IPS-NIHi7 (cell line): ENCODE measurements around the gene MRPL24.
"Not testable (repeated sequence)": the region's sequence is repeated elsewhere in the genome, so short reads cannot be mapped to it uniquely, and the experiment has no call there.

Experiments used
- DNase-seq: peaks from one replicate; pipeline ENCODE4 v3.0.0; 2012; ENCODE audit warnings: mixed read lengths; ENCODE audit errors: extremely low spot score

Gene MRPL24

DNA sequence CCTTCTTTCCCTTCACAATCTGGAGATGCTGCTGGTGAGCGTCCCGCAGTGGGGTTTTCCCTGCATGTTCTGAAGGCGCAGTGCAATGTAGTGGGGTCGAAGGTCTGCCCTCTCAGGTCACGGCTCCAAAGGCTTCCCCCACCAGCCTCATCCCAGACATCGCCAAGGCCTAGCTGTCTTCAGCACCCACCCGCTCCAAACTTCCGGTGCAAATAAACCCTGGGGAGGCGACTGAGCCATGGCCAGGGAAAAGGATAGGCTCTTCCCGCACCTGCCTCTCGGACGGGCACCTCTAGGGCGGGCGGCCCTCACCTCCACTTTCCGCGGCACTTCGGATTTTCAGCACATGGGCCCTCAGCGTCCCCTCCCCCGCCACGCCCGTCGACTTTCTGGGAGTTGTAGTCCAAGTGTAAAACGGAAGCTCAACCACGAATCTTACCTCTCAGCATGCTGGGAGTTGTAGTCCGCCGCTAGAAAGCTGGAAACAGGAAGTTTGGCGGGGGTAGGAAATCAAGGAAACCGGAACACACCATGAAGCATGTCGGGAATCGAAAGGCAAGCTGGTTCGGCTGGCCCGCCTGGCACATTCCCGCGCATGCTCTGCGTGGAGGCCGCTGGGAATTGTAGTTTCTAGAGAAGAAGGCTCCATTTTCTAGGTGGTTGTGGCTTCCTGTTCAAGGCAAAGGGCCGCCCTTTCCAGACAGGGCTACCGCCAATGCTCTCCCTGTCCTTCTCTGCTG is at the start of gene MRPL24:
Gene MRPL24 (minus strand): TSS at position 348 of the 740 bp plus-strand sequence. CDS start 2,384 bp downstream, outside the sequence.
- peak; percentile 89 for DNase-seq

- no peak for DNase-seq
Measured at GRCh38 chr1:156789621-156790318, 48.9 kb upstream of the MRPL24 start.

- no peak for DNase-seq
Measured at GRCh38 chr1:156788136-156788535, 47.2 kb upstream of the MRPL24 start.

DNA sequence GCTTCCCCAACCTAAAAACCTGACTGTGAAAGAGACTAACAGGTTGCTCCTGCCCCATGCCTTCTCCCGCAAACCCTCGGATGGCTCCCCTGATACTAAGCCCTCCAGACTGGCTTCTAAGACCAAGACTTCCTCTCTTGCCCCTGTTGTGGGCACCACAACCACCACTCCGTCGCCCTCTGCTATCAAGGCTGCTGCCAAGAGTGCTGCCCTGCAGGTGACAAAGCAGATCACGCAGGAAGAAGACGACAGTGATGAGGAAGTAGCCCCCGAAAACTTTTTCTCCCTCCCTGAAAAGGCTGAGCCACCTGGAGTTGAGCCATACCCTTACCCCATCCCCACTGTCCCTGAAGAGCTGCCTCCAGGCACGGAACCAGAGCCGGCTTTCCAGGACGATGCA is 45.8 kb upstream of the MRPL24 start:
- DNase-seq, result no peak

DNA sequence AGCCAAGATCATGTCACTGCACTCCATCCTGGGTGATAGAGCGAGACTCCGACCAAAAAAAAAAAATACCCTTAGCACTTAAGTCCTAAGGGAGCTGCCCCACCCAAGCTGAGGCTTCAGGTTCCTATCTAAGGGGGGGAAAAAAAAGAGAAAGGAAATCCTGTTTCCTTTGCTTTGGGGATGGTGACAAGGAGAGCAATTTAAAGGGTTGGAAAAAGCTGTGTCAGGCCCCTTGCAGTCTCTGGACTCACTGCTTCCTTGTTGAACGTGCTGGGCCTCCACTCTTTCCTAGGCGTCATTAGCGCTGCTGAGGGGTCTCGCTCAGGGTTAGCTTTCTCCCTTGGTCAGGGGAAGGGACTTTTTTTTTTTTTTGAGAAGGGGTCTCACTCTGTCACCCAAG is 44.6 kb upstream of the MRPL24 start:
- DNase-seq, result no peak

DNA sequence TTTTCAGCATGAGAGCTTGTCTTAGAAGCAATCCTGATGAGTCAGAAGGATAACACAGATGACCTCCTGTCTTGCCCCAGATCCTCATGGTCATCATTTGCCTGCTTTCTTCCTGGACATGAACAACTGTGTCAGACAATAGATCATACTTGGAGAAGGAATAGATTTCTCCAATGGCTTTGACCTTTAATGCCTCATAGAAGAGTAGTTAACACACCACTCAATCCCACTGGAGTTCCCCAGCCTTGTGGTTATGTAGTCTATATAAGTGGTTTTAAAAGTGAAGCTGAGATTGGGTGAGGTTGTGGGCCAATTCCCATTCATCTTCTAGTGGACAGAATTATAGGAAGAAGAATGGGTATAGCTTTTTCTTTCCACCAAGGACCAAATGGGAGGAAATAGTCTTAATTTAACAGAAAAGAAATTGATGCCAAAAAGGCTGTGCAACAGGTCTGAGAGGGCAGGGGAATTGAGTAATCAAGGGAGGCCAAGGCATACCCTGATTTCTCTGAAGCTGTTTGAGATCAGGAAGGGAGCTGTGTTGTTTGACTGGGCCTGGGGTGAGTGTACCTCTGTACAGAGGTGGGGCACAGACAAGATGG is 40.8 kb upstream of the MRPL24 start:
- DNase-seq, result no peak

DNA sequence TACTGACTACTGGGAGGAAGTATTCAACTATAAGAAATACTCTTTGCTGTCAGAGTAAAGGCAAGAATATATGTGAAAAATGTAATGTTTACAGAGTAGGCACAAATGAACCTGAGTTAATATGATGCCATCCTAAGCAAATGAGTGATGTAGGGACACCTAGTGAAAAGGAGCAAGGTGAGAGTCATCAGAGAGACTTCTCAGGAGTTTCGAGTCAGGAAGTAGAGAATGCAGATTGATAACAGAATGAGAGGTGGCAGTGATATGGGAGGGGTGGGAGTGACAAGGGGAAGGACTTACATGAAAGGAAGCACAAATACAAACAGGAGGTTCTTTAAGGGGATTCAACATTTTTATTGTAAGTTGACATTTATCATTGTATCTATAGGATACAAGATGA is 36.7 kb upstream of the MRPL24 start:
- DNase-seq, result no peak

DNA sequence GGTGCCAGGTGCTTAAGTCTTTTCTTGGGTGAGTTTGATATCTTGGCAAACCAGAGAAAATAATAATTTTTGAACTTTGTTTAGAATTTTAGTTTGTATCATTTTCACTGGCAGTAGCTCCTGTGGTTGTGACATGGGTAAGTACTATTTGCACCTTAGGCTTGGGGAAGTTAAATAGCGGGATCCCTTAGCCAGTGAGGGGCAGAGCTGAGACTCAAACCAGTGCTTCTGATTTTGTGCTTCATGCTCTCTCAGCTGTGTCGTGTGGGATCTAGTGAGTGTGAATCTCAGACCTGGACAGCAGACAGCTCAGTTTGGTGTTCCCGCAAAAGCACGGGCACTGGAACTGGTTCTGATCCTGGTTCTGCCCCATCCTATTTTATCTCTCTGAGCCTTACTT is 36.1 kb upstream of the MRPL24 start:
- no peak for DNase-seq

- DNase-seq, result no peak
Measured at GRCh38 chr1:156775799-156776198, 34.9 kb upstream of the MRPL24 start.

GRCh38 chr1:156773607-156774006 is 32.7 kb upstream of the MRPL24 start:
- no peak for DNase-seq

DNA sequence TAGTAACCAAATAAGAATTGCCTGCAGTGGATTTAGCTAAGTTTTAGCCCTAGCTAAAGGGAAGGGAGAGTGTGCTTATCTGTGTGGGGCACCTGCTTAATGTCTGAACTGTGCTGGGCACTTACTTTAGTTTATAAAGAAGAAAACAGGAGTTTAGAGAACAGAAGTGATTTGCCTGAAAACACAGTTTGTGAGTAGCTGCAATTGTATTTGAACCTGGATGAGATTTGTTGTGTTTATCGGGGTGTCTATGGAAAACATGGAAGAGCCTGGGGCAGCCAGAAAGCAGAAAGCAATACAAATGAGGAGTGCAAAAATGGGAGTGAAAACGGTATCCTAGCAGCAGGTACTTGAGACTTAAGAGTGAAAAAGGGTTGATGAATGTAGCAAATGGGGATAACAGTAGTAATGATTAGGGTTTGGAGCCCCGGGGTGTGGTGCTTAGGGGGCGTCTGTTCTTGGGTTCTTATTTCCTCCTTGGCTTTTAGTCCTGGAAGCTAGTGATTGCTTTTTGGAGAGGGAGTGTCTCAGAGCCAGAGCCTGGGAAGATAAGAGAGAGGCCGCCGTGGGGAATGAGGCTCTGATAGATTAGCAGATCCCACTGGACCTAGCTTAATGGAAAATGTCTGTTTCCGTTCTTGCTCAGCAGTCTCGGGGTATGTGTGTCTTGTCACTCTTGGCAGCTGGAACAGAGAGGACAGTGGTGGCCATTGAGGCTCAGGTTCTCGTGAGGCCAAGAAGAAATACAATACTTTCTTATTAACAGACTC is 32.0 kb upstream of the MRPL24 start:
- no peak for DNase-seq

- no peak for DNase-seq
Measured at GRCh38 chr1:156772222-156772621, 31.3 kb upstream of the MRPL24 start.

- DNase-seq, result no peak
Measured at GRCh38 chr1:156768610-156769295, 27.9 kb upstream of the MRPL24 start.

DNA sequence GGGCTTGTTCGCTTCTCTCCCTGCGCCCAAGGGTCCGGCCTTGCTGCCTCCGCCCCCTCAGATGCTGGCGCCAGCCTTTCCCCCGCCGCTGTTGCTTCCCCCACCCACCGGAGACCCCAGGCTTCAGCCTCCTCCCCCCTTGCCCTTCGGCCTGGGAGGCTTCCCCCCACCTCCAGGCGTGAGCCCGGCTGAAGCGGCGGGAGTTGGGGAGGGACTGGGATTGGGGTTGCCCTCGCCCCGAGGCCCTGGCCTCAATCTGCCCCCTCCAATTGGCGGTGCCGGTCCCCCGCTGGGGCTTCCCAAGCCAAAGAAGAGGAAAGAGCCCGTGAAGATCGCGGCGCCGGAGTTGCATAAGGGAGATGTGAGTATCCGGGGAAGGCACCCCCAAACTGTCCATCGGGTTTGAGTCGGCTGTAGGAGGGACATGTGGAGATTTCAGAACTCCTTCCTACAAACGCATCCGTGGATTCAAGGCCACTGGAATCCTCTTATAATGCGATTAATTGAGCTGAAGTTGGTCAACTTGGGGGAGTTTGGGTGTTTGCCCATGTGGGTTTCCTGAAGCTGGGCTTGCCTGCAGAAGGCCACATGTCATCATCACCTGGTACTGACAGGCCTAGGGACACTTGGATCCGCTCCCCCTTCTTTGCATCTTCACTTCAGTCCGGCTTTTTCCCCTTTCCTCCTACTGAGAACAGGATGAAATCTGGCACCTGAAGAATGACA is 27.2 kb upstream of the MRPL24 start:
- no peak for DNase-seq

DNA sequence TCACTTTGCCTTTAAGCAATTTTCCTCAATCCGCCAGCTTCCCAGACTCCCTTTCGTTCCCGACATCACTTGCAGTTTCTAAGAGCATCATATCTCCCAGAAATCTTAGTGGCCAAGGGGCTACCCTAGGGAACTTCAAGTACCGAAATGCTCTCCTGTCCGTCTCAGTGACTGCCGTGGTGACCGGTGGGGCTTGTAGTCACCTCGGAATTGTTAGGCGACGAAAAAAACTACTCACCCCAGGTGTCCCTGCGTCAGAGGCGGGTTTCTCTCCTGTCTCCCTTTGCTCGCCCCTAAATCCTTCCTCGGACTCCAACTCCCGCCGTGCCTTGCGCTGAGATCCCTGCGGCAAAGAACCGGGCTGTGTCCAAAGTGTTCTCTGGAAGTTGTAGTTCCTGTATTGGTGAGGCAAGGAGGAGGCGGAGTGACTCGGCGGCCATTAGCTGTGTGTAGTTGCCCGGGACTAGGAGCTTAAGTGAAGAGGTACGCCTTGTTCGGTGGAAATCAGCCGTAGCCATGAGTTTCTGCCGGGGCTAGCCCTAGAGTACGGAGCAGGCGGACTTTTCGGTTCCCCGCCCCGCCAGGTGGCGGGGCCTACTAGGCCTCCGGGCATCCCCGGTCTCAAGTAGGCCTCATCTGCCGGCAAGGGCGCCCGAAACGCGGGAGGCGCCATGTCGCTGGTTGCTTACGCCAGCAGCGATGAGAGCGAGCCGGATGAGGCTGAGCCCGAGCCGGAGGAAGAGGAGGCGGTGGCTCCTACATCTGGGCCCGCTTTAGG is 26.4 kb upstream of the MRPL24 start, which contains the start of gene PRCC:
Gene PRCC (plus strand): TSS at position 435 of the 778 bp plus-strand sequence. CDS start 237 bp downstream, at position 672.
- DNase-seq, result peak; percentile 89

DNA sequence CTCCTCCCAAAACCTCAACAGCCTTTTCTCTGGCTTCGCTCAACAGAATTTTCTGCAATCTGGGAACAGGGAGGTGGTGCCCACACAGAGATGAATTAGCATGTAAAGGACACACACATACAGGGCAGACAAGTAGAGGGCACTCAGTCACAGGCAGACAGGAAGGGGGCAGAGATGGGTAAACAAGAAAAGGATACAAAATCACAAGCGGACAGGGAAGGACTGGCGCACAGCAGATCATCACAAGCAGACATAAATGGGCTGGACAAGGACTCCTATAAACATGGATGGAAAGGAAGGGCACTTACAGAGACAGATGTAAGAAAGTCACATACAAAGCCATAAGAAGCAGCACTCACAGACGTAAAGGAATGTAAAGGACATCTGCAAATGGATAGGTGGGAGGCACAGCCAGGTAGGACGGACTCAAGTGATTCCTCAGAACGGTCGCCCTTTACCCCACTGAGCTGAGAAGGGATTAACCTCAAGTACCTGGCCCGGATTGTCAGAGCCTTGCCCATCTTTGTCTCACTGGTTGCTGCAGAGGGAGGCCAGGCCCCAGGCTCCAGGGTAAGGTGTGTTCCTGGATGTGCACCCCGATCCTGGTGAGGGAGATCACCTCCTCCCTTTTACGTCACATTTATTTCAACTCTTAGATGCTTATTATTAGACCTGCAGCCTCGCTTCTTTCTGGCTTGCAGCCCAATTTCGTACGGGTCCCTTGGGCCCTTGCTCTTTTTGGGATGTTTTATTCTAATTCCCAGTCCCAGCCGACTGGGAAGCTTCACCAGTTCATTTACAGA is 25.6 kb upstream of the MRPL24 start:
- no peak for DNase-seq

- DNase-seq, result no peak
Measured at GRCh38 chr1:156765666-156766065, 24.8 kb upstream of the MRPL24 start.

- not testable (repeated sequence) for DNase-seq
Measured at GRCh38 chr1:156765136-156765535, 24.2 kb upstream of the MRPL24 start.

GRCh38 chr1:156760796-156761104 is 19.9 kb upstream of the MRPL24 start:
- DNase-seq, result no peak
